Calu3 (cell line): ENCODE data around the gene COL18A1. TPM values are rescaled to one million over a fixed set of nuclear protein-coding genes. Genes with fewer than 3 reads are reported as not detected.

Experiments used
- BruUV-seq: library from RNA; stranded (reverse); fragments of 400-500 nt; replicated peaks from 2 replicates; lab custom pipeline; 2021; lab: Mats Ljungman, UMichigan
- CTCF ChIA-PET: fragments of 300-600 bp; sonication (Branson Sonifier 250); formaldehyde crosslinking; loops from one replicate; lab custom pipeline; 2022; ENCODE audit warnings: antibody characterized with exemption; lab: Charles Lee
- DNase-seq: peaks from one replicate; pipeline ENCODE4 v3.0.0; 2022
- H3K27ac Mint-ChIP-seq: one replicate; pipeline ENCODE4 v1.8.0; 2022; ENCODE audit warnings: mixed read lengths; ENCODE audit not compliant: unreplicated experiment
- H3K27me3 Mint-ChIP-seq: one replicate; pipeline ENCODE4 v1.8.0; 2022; ENCODE audit warnings: mixed read lengths; ENCODE audit not compliant: unreplicated experiment
- H3K36me3 Mint-ChIP-seq: one replicate; pipeline ENCODE4 v1.8.0; 2022; ENCODE audit warnings: mild to moderate bottlenecking, moderate library complexity, mixed read lengths; ENCODE audit not compliant: insufficient read depth, unreplicated experiment
- H3K4me1 Mint-ChIP-seq: one replicate; pipeline ENCODE4 v1.8.0; 2022; ENCODE audit warnings: mild to moderate bottlenecking, low read depth, mixed read lengths; ENCODE audit not compliant: unreplicated experiment
- H3K4me3 Mint-ChIP-seq: one replicate; pipeline ENCODE4 v1.8.0; 2022; ENCODE audit warnings: mild to moderate bottlenecking, low read depth, moderate library complexity, mixed read lengths; ENCODE audit not compliant: unreplicated experiment
- H3K9me3 Mint-ChIP-seq: one replicate; pipeline ENCODE4 v1.8.0; 2022; ENCODE audit warnings: low read depth, mixed read lengths; ENCODE audit not compliant: unreplicated experiment
- intact Hi-C: fragments of 100-400 bp; cut with micrococcal nuclease; formaldehyde crosslinking; loops from one replicate; pipeline ENCODE4 v1.10.0; 2022; ENCODE audit not compliant: unreplicated experiment
- total RNA-seq: library from RNA; stranded (reverse); gene quantifications from 2 replicates; pipeline ENCODE4 v1.2.3, GENCODE V29; 2022
- TF ChIP-seq, protein P1 (sequence below): fragments of 200-600 bp; IDR thresholded peaks from one replicate; pipeline ENCODE4 v1.8.0; 2022; ENCODE audit warnings: antibody characterized with exemption; ENCODE audit not compliant: unreplicated experiment

COL18A1 gene
- total RNA-seq, 1 experiment from 2014 or later, result 82.9 TPM

DNA sequence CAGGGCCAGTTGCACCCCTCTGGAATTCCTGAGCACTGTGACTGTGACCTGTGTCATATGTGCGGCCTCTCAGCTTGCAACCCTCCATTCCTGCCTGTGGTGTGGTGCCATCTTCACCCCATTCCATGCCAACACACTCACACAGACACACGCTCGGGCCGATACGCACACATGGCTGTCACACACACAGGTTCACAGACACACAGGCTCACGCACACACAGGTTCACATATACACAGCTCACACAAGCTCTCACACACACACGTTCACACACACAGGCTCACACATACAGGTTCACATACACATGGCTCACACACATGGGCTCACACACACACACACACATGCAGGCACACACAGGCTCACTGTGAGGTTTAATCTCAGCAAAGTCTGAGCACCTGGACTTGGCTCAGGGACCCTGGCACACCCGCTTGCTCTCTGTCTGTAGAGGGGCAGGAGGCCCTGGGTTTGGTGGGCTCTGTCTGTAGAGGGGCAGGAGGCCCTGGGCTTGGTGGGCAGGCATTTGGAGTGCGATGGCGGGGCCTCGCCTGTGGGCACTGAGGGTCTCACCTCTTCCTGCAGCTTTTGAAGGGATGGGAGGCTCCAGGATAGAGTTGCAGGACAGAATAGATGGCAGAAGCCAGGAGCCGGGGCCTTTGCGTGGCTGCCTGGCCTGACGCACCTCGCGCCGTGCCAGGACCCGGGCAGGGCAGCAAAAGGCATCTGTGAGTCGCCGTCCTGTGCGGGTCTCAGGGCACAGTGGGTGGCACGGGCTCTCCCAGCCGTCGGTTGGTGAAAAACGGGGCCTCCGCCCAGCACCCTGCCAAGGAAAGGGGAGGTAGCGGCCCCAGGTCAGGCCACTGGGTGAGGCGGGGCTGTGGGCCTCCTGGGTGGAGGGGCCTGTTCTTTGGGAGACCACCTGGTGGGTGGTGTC is 17.1 kb downstream of the COL18A1 start:
- CTCF ChIA-PET, result interaction anchor here (1.0 to 1.1 kb wide), 2 partner anchors 16 to 130 kb away, joined by 3 to 4 read pairs; no protein-coding TSS in a partner anchor
- H3K4me1 Mint-ChIP-seq, result peaks cover 15% of the 10 kb centered on the region
- peaks cover 6% of the 10 kb centered on the region for H3K36me3 Mint-ChIP-seq
- H3K27ac Mint-ChIP-seq, result peak overlapping the region; percentile 70
- no peak for DNase-seq
- H3K4me3 Mint-ChIP-seq, result peak overlapping the region; percentile 35
- intact Hi-C loops, result no loop called here
- no peaks in the 10 kb centered on the region for H3K9me3 Mint-ChIP-seq
- BruUV-seq, result no TSS peak
- no peaks in the 10 kb centered on the region for H3K27me3 Mint-ChIP-seq
- TF ChIP-seq, protein P1, sequence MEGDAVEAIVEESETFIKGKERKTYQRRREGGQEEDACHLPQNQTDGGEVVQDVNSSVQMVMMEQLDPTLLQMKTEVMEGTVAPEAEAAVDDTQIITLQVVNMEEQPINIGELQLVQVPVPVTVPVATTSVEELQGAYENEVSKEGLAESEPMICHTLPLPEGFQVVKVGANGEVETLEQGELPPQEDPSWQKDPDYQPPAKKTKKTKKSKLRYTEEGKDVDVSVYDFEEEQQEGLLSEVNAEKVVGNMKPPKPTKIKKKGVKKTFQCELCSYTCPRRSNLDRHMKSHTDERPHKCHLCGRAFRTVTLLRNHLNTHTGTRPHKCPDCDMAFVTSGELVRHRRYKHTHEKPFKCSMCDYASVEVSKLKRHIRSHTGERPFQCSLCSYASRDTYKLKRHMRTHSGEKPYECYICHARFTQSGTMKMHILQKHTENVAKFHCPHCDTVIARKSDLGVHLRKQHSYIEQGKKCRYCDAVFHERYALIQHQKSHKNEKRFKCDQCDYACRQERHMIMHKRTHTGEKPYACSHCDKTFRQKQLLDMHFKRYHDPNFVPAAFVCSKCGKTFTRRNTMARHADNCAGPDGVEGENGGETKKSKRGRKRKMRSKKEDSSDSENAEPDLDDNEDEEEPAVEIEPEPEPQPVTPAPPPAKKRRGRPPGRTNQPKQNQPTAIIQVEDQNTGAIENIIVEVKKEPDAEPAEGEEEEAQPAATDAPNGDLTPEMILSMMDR, result no peak

DNA sequence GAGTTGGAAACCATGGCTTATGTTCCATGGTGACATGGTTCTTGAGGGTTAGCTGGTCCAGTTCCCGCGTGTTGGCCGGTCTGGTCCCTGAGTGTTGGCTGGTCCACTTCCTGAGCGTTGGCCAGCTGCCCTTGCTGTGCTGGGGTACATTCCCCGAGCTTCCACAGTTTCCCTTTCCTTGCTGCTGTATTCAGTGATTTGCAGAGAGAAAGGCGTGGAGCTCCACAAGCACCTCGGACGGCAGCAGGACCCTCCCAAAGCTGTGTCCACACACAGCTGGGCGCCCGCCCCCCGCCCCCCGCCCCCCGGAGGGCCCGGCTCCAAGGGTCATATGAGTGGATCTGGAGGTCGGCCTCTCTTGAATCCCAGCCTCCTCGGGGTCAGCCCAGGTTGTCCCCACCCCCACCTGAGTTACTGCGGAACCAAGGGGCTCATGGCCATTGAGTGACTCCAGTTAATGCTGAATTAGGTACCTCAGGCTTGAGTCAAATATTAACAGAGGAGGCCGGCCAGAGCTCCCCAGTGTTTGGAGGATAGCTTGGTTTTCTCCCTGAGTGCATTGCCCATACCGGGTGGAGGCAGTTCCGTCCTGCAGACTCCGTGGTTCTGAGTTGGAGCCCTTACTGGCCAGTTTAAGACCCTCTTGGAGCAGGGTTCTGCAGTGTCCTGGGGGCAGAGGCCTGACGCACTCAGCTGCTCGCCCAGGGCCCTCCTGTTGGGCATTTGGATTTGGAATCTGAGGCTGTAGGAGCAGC is 18.4 kb downstream of the COL18A1 start:
- no peaks in the 10 kb centered on the region for H3K27me3 Mint-ChIP-seq
- CTCF ChIA-PET, result interaction anchor here (0.7 kb wide), 1 partner anchor 10 kb away, joined by 3 read pairs; no protein-coding TSS in a partner anchor
- TF ChIP-seq, protein P1, result no peak
- H3K36me3 Mint-ChIP-seq, result peaks cover 10% of the 10 kb centered on the region
- no peak for DNase-seq
- no TSS peak for BruUV-seq
- H3K9me3 Mint-ChIP-seq, result no peaks in the 10 kb centered on the region
- peaks cover 15% of the 10 kb centered on the region for H3K4me1 Mint-ChIP-seq
- no peak overlapping the region for H3K4me3 Mint-ChIP-seq
- no peak overlapping the region for H3K27ac Mint-ChIP-seq
- intact Hi-C loops, result no loop called here

DNA sequence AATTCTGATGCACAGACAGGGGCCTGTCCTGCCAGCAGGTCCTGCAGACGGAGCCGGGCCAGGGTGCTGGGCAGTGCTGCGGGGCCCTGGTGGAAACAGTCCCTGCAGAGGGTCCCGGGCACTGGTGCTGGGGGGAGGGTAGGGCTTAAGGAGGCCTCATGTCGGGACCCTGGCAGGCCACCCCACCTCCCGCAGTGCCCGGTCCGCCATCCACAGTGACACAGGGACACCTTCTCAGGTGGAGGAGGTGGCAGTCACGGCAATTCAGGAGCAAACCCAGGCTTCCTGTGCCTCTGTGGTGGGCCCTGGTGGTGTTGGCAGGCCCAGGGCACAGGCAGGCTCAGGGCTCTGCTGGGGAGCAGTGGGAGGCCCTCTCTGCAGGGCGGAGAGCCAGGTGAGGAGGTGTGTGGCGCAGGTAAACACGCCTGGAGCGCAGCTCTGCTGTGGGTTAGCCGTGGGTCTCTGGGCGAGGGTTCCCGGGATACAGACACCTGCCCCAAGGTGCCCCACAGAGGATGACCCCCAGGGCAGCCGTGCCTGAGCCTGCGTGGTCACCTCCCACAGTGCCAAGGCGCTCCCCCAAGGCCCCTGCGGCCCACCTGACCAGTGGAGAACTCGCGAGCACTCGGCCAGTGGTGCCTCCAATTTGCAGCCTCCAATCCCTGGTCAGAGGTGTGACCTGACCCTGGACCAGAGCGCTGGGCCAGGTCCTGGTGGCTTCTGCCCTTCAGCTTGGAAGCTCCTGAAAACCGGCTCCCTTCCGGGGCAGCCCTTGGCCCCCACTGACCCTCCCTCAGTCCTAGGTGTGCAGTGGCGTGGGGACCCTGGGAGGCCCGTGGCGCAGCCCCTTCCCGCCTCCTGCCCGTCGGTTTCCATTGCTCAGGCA is 19.2 kb downstream of the COL18A1 start:
- no peaks in the 10 kb centered on the region for H3K9me3 Mint-ChIP-seq
- intact Hi-C loops, result no loop called here
- H3K36me3 Mint-ChIP-seq, result peaks cover 10% of the 10 kb centered on the region
- H3K27me3 Mint-ChIP-seq, result no peaks in the 10 kb centered on the region
- CTCF ChIA-PET, result no interaction called here
- no TSS peak for BruUV-seq
- H3K4me3 Mint-ChIP-seq, result no peak overlapping the region
- TF ChIP-seq, protein P1, result no peak
- peaks cover 15% of the 10 kb centered on the region for H3K4me1 Mint-ChIP-seq
- DNase-seq, result no peak
- H3K27ac Mint-ChIP-seq, result no peak overlapping the region
